SH-SY5Y (cell line): ENCODE measurements around the gene KCNAB2.

Source experiments
- GATA2 ChIP-seq: IDR thresholded peaks from 2 replicates; pipeline ENCODE4 v1.6.1; 2011; ENCODE audit warnings: mild to moderate bottlenecking, low read depth, low read length
- GATA3 ChIP-seq: IDR thresholded peaks from 2 replicates; pipeline ENCODE4 v1.6.1; 2011; ENCODE audit warnings: low read depth, mild to moderate bottlenecking, low read length, moderate library complexity

The KCNAB2 gene

DNA sequence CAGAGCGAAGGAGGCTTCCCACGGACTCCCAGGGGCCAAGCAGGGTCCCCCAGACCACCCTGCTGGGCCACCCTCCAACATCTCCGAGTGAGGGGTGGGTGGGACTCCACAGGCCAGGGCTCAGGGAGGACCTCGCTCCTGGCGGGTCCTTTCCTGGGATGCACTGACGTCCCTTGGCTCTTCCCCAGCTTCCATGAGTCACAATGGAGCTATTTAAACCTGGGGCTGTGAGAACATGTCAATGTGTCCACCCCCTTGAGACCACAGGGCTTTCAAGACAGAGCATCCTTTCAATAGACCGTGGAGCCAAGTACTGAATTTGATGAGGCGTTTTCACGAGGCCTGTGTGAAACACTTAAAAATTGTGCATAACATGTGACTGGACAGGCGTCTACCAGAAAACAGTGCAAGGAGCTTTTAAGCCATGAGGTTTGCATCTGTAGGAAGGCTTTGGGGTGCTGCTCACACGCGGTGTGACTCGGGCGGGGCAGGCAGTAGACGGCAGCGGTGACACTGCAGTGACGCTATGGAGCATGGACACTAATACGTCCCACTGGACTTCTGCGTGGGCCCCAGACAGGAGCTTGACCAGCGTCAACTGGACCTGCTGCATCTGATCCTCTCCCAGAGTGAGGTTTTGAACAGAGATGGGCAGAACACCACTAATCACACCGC is 29.4 kb upstream of the KCNAB2 start:
- TF ChIP-seq GATA3 (no peak), GATA2 (no peak)

DNA sequence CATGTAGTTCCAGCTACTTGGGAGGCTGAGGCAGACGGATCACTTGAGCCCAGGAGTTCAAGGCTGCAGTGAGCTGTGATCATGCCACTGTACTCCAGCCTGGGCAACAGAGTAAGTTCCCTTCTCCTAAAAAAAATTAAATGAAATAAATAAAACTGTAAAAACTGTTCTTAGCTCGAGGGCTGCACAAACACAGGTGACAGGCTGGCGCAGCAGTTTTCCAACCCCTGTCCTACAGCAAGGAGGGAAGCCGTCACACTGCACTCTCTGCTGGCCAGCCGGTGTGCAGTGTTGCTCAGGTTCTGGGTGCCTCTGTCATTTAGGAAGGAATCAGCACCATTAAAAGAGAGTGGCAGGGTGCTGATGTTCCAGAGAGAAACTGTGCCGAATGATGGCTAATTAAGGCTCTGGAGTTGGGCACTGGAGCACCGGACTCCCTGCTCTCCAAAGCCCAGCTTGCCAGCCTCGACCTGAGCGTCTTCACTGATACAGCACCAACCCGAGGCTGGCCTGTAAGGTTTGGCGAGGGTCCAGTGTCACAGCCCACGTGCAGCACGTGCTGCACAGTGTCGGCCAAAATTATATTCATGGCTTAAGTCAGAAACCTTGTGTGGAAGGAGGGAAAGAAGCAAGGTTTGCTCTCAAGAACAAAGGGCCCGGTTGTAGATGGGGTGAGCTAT is 26.4 kb upstream of the KCNAB2 start:
- no peak for TF ChIP-seq GATA2

DNA sequence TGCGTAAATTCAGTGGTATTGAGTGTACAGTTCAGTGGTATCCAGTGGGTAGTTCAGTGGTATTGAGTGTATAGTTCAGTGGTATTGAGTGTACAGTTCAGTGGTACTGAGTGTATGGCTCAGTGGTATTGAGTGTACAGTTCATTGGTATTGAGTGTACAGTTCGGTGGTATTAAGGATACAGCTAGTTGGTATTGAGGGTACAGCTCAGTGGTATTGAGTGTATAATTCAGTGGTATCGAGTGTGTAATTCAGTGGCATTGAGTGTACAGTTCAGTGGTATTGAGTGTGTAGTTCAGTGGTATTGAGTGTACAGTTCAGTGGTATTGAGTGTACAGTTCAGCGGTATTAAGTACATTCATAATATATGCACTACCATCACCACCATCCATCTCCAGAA is 23.5 kb upstream of the KCNAB2 start:
- TF ChIP-seq GATA3 (no peak), GATA2 (no peak)

DNA sequence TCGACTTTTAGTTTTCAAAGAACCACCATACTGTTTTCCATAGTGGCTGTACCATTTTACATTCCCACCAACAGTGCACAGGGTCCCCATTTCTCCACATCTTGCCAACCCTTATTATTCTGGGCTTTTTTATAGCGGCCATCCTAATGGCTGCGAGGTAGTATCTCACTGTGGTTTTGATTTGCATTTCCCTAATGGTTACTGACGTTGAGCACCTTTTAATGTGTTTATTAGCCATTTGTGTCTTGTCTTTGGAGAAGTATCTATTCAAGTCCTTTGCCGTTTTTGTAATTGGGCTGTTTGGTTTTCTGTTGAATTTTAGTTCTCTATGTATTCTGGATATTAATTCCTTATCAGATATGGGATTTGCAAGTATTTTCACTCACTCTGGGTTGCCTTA is 22.3 kb upstream of the KCNAB2 start:
- TF ChIP-seq GATA3 (peak; percentile 58; the same call in 1 of the 2 replicates), GATA2 (peak; percentile 47)

DNA sequence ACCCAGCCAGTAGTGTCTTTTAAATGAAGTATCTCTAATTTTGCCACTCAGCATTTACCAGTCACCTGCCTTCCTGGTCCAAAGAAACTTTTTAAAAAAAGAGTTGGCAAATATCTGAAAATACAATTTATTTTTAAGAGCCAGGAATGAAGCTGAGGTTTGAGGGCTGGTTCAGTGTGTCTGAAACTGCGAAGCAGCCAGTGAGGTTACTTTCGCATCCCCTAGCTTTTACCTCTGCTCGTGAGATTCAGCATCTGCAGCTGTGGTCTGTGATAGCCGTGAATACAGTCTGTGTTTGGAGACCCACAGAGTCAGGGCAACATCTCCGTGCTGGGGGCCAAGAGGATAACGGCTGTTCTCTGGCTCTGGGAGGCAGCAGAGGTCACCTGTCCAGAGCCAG is 21.3 kb upstream of the KCNAB2 start:
- TF ChIP-seq GATA3 (no peak), GATA2 (no peak)

GRCh38 chr1:6025269-6026094 is 20.2 kb upstream of the KCNAB2 start:
- TF ChIP-seq GATA3 (no peak), GATA2 (no peak)

DNA sequence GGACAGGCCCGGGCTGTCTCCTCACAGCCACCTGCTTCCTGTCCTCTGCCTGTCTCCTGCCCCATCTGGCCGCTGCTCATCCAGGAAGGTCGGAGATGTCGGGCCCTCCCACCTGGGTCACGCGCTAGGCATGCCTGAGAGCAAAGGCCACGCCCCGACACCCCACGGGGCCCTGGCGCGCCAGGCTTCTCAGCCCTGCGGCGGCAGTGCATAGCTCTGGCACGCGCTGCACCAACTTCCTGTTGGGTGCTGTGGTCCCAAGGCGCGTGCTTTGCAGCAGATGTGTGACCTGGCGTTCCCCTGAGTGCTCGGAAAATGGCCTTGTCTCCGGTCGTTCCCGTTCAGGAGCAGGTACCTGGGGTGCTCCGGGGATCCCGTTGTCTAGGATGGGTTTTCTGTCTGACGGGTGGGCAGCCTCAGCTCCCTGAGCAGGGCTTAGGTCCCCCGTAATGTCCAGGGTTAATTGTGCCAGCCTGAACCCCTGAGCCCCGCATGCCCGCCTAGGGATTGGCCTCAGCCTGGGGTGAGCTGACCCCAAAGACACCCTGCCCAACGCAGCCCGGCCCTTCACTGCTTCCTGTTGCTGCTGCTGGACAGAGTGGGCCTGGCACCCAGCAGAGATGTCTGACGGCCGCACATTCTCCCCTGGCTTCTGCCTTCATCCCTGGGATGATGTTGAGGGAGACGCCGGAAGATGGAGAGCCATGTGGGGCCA is 19.4 kb upstream of the KCNAB2 start:
- TF ChIP-seq GATA3: no peak
- TF ChIP-seq GATA2: no peak

GRCh38 chr1:6027591-6027990 is 18.1 kb upstream of the KCNAB2 start:
- TF ChIP-seq GATA3 (no peak), GATA2 (no peak)

GRCh38 chr1:6028042-6028850 is 17.4 kb upstream of the KCNAB2 start:
- TF ChIP-seq GATA2 (no peak), GATA3 (no peak)

GRCh38 chr1:6029351-6029750 is 16.3 kb upstream of the KCNAB2 start:
- TF ChIP-seq GATA2 (no peak), GATA3 (no peak)

DNA sequence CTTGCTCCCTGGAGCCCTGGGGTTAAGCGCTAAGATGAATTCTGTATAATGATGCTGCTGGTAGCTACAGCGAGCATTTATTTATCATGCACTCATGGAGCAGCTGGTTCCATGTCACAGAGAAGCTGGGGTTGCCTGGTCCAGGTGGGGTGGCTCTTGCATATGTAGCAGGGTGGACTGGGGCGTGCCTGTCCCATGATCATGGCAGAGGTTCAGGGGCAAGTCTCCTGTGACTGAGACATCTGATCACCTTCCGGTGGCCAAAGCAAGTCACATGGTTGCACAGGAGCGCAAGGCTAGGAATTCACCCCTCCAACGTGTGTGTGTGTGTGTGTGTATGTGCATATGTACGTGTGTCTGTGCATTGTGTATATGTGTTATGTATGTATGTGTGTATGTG is 15.6 kb upstream of the KCNAB2 start:
- no peak for TF ChIP-seq GATA2
- TF ChIP-seq GATA3: no peak

GRCh38 chr1:6030547-6031261 is 15.0 kb upstream of the KCNAB2 start:
- TF ChIP-seq GATA3 (no peak), GATA2 (no peak)

GRCh38 chr1:6033124-6033523 is 12.6 kb upstream of the KCNAB2 start:
- TF ChIP-seq GATA2 (no peak), GATA3 (no peak)
